Measurements from ENCODE around the gene MPI.

- TF ChIP-seq POLR2A (IDR thresholded peaks at IDR 0.05; ENCODE audit: low read depth, low read length) = peak; percentile 87
- TF ChIP-seq TAF1 (IDR thresholded peaks at IDR 0.05; ENCODE audit: borderline replicate concordance, low read depth, low read length) = no peak; the same call in none of the 2 replicates
- peak; percentile 88 for TF ChIP-seq POLR2AphosphoS5 (IDR thresholded peaks at IDR 0.05; ENCODE audit: low read depth, low read length)
Measured at GRCh38 chr15:74873036-74873755, 16.6 kb upstream of the MPI start, which contains the start of gene SCAMP2.

Data from GM12892 (cell line).